Esophagus muscularis mucosa (tissue), 4 donors: ENCODE measurements around the gene PRDX1. TPM values are rescaled to one million over a fixed set of nuclear protein-coding genes. Genes with fewer than 3 reads are reported as not detected.
"Not testable (repeated sequence)": the region's sequence is repeated elsewhere in the genome, so short reads cannot be mapped to it uniquely, and the experiment has no call there.

Source experiments
- DNase-seq: peaks from one replicate; pipeline ENCODE4 v3.0.0-alpha.2; 2017; ENCODE audit errors: extremely low spot score
- H3K27ac ChIP-seq, 4 donors: fragments of 200-600 bp; sonication (generic); replicated peaks in 1 of 4; 1 replicate in 3 of 4; 2 replicates in 1 of 4; pipeline ENCODE4 v1.5.1; 2016 to 2019; ENCODE audit warnings: mild to moderate bottlenecking in 1 of 4
- H3K27me3 ChIP-seq, 4 donors: fragments of 200-600 bp; sonication (generic); one replicate each; pipeline versions ENCODE4 v1.5.1 to v1.6.0; 2016 to 2019
- H3K36me3 ChIP-seq, 4 donors: fragments of 200-600 bp; sonication (generic); one replicate each; pipeline ENCODE4 v1.5.1; 2016 to 2019
- H3K4me1 ChIP-seq, 4 donors: fragments of 200-600 bp; sonication (generic); one replicate each; pipeline ENCODE4 v1.5.1; 2016 to 2019
- H3K4me3 ChIP-seq, 4 donors: fragments of 200-600 bp; sonication (generic); 1 replicate in 2 of 4; 2 replicates in 2 of 4; pipeline ENCODE4 v1.5.1; 2016 to 2019; ENCODE audit warnings: mild to moderate bottlenecking in 4 of 4, moderate library complexity in 1 of 4
- H3K9me3 ChIP-seq, 4 donors: fragments of 200-600 bp; sonication (generic); 1 replicate in 3 of 4; 2 replicates in 1 of 4; pipeline ENCODE4 v1.5.1; 2016 to 2019
- CTCF ChIP-seq, 3 experiments: fragments of 200-600 bp in 2 of 3; fragments of 450-650 bp in 1 of 3; sonication (generic) in 2 of 3; IDR thresholded peaks; one replicate each; pipeline ENCODE4 v1.5.1; 2017 to 2019; ENCODE audit warnings: antibody characterized with exemption in 3 of 3, mild to moderate bottlenecking in 2 of 3, moderate library complexity in 1 of 3
- EP300 ChIP-seq: sonication (generic); formaldehyde crosslinking; IDR thresholded peaks from one replicate; pipeline ENCODE4 v1.6.1; 2017; ENCODE audit warnings: antibody characterized with exemption
- POLR2A ChIP-seq: fragments of 450-650 bp; IDR thresholded peaks from one replicate; pipeline ENCODE4 v1.6.1; 2017; ENCODE audit warnings: antibody characterized with exemption, moderate library complexity, mild to moderate bottlenecking, low read depth
- POLR2AphosphoS5 ChIP-seq, 2 donors: sonication (generic); formaldehyde crosslinking; IDR thresholded peaks; one replicate each; pipeline ENCODE4 v1.6.1; 2017; ENCODE audit warnings: antibody characterized with exemption in 2 of 2
- WGBS: methylation state at CpG from one replicate; pipeline ENCODE4 v1.1.5; 2018; 5-methylcytosine and 5-hydroxymethylcytosine counted together
- intact Hi-C: fragments of 100-400 bp; cut with DNase I; formaldehyde crosslinking; loops from one replicate; pipeline ENCODE4 v1.15.1; 2023
- total RNA-seq, 4 donors: library from RNA; depleted of rRNA; stranded (reverse); fragments of >200 nt; gene quantifications; one replicate each; pipeline versions ENCODE4 v1.1.0 to v1.2.1, GENCODE V29; 2016

PRDX1 gene
- total RNA-seq, 4 donors from 2014 or later: 244 to 349 (median 321) TPM

- DNase-seq: no peak
- no peaks in the 10 kb centered on the region for H3K9me3 ChIP-seq
- 80% methylated on average over 21 of the region's 21 CpGs for WGBS
- TF ChIP-seq POLR2AphosphoS5 (IDR thresholded peaks at IDR 0.05) (no peak), CTCF (IDR thresholded peaks at IDR 0.05) (no peak), EP300 (no peak), POLR2A (no peak)
- peak overlapping the region; percentile 92 to 96 (median 94) for H3K27ac ChIP-seq
- intact Hi-C loops: no loop called here
- peaks cover 15 to 27% (median 27%) of the 10 kb centered on the region in 4 donors for H3K4me1 ChIP-seq
- peaks cover 5 to 16% (median 10%) of the 10 kb centered on the region in 4 donors for H3K36me3 ChIP-seq
- peak overlapping the region; percentile 77 to 96 (median 84) for H3K4me3 ChIP-seq
- H3K27me3 ChIP-seq: no peaks in the 10 kb centered on the region
Measured at GRCh38 chr1:45522324-45523104, 830 bp upstream of the PRDX1 start.

GRCh38 chr1:45519774-45520173, 1.9 kb downstream of the PRDX1 start:
- DNase-seq, H3K27me3 ChIP-seq, intact Hi-C loops, H3K9me3 ChIP-seq: not testable (repeated sequence)
- Histone ChIP-seq H3K36me3 (peaks cover 29 to 44% (median 35%) of the 10 kb centered on the region in 4 donors), H3K4me1 (peaks cover 20 to 47% (median 46%) of the 10 kb centered on the region in 4 donors), H3K27ac (peak overlapping the region in 2 of 4 donors; percentile 28 to 31), H3K4me3 (peak overlapping the region; percentile 8 to 21 (median 14))
- 80% methylated on average over 16 of the region's 16 CpGs for WGBS

- no peak for TF ChIP-seq CTCF (IDR thresholded peaks at IDR 0.05)
- TF ChIP-seq POLR2A: no peak
- TF ChIP-seq POLR2AphosphoS5 (IDR thresholded peaks at IDR 0.05): no peak
- Histone ChIP-seq H3K4me3 (peak overlapping the region in 3 of 4 donors; percentile 13 to 21 (median 14)), H3K27me3 (no peaks in the 10 kb centered on the region), H3K9me3 (no peaks in the 10 kb centered on the region), H3K36me3 (peaks cover 37 to 52% (median 43%) of the 10 kb centered on the region in 4 donors), H3K27ac (peak overlapping the region in 2 of 4 donors; percentile 31 to 33), H3K4me1 (peaks cover 20 to 47% (median 46%) of the 10 kb centered on the region in 4 donors)
- intact Hi-C loops: no loop called here
- DNase-seq: no peak
- WGBS: 19% methylated on average over 1 of the region's 1 CpG
Measured at GRCh38 chr1:45518910-45519309, 2.8 kb downstream of the PRDX1 start.

- peaks cover 43 to 58% (median 49%) of the 10 kb centered on the region in 4 donors for H3K36me3 ChIP-seq
- H3K9me3 ChIP-seq, H3K27me3 ChIP-seq, H3K27ac ChIP-seq, DNase-seq, intact Hi-C loops, H3K4me3 ChIP-seq: not testable (repeated sequence)
- peaks cover 20 to 47% (median 46%) of the 10 kb centered on the region in 4 donors for H3K4me1 ChIP-seq
- WGBS: 94% methylated on average over 4 of the region's 4 CpGs
Measured at GRCh38 chr1:45518366-45518765, 3.3 kb downstream of the PRDX1 start.

- Histone ChIP-seq H3K9me3 (no peaks in the 10 kb centered on the region), H3K4me1 (peaks cover 14 to 43% (median 38%) of the 10 kb centered on the region in 4 donors), H3K27ac (peak overlapping the region in 3 of 4 donors; percentile 22 to 33 (median 23)), H3K4me3 (no peak overlapping the region), H3K36me3 (peaks cover 60 to 77% (median 68%) of the 10 kb centered on the region in 4 donors), H3K27me3 (no peaks in the 10 kb centered on the region)
- 76% methylated on average over 4 of the region's 4 CpGs for WGBS
- DNase-seq: no peak
- intact Hi-C loops: no loop called here
- TF ChIP-seq POLR2AphosphoS5 (IDR thresholded peaks at IDR 0.05): no peak
- no peak for TF ChIP-seq EP300
- TF ChIP-seq CTCF (IDR thresholded peaks at IDR 0.05): no peak
- no peak for TF ChIP-seq POLR2A
Measured at GRCh38 chr1:45516465-45516864, 5.2 kb downstream of the PRDX1 start.
